HG03095 (cell line): ENCODE data around the gene ZFP92.

Source experiments
- ATAC-seq: cut with Tn5 transposase; IDR thresholded peaks from one replicate; pipeline ENCODE4 v1.9.1; 2021; ENCODE audit warnings: moderate library complexity; ENCODE audit not compliant: unreplicated experiment

ZFP92 gene, protein sequence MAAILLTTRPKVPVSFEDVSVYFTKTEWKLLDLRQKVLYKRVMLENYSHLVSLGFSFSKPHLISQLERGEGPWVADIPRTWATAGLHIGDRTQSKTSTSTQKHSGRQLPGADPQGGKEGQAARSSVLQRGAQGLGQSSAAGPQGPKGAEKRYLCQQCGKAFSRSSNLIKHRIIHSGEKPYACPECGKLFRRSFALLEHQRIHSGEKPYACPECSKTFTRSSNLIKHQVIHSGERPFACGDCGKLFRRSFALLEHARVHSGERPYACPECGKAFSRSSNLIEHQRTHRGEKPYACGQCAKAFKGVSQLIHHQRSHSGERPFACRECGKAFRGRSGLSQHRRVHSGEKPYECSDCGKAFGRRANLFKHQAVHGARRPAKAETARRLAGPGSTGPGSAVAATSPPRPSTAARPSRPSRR

DNA sequence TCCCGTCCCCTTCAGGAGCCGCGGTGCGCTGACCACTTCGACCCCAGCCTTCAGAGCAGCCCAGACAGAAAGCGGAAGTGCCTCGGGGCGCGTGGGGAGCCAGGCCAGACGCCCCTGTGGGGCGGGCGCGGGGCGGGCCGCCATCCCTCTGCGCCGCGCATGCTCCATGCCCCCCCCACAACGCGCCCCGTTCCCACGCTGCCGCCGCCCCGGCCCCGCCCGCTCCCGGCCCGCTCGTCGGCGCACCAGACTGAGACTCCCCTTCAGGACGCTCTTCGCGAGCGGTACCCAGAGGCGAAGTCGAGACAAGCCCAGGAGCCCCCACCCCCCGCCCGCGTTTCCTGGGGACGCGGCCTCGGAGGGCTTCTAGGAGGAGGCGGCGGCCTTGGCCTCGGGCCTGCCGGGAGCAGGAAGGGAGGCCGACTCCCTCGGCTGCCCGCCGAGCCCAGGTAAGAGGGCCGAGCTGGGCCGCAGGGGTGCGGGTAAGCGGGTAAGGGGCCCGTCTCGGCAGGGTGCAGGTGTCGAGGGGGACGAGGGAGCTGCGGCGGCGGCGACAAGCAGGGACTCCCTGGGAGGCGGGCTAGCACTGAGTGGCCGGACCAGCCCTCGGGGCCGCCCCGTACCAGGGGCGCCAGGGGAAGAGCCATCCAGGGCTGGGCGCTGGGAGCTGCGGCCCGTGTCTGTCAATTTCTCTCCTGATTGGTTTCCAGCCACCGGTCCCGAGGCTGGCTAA lies at the start of gene ZFP92:
TSS of gene ZFP92 (plus strand) at position 218 of the 733 bp plus-strand sequence. CDS start 6,851 bp downstream, outside the sequence.
- peak; percentile 72 for ATAC-seq

DNA sequence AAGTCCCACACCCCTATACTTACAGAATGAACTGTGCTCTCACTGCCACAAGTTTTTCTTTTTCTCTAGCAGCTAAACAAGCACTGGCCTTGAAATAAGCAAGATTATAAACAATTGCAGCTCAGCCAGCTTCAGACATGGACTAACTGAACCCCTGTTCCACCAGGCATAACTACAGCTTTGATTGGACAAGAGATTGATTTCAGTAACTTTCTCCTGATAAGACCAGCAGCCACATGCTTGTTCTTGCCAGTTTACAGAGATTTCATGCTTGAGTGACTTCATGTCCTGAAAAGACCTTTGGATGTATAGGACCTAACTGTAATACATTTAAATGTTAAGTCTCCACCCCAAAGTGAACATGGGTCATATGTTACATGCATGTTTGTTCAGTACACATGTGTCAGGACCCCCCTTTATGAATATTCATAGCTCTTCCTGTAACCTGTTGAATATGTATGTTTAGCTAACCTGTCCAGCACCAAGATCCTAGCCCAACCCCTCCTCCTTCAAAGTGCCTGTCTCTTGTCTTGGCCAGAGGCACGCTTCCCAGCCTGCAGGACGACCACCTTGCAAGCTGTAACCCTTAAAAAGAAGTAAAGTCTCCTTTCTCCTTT lies 49.4 kb upstream of the ZFP92 start:
- no peak for ATAC-seq

DNA sequence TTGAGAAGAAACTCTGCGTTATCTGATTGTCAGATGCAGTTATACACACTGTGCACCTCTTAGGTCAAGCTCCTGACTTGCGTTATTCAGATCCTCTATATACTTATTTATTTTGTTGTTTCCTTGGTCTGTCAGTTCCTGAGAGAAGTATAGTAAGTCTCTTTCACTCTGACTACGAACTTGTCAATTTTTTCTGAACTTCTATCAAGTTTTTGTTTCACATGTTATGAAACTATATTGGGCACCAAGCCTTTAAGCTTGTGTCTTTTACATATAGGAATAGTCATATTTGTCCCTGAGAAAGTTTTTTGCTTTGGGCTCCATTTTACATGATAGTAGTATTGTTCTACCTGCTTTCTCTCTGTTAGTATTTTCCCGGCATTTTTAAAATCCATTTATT lies 45.6 kb upstream of the ZFP92 start:
- ATAC-seq = no peak

DNA sequence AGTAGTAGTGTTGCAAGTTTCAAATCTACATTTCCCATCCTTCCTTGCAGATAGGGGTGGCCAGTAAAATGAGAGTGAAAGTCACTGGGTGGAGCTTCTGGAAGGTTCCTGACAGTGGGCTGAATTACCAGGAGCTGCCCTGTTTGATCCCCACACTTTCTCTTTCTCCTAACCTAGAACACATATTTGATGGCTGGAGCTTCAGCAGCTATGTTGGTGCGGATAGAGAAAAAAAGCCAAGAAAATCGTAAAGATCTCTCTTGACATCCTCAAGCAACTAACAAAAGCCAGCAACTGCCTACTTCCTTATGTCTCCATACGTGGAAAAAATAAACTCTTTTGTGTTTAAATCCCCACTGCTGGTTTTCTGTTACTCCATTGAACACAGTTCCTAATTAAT lies 45.2 kb upstream of the ZFP92 start:
- no peak for ATAC-seq

DNA sequence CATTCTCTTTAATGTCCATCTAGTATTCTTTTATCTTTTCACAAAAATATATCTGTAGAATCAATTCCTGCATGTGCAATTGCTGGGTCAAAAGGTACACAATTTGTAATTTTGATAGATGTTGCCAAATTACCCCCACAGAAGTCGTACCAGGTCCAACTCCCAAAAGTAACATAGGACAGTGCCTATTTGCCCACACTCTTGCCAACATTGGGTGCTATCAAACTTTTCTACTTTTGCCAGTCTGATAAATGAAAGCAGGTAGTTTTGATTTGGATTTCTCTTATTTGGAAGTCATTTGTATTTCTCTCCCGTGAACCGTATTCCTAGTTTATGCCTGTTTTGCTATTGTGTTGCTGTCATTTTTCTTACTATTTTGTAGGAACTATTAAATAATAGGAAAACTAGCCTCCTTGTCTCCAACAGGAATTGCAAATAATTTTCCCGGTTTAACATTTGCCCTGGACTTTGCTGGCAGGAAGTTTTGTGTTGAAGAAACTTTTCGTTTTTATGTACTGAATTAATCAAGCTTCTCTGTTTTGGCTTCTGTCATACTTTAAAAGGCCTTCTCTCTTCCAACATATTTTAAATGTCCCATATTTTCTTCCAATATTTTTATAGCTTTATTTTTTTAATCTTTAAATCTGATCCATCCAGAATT lies 44.3 kb upstream of the ZFP92 start:
- no peak for ATAC-seq

DNA sequence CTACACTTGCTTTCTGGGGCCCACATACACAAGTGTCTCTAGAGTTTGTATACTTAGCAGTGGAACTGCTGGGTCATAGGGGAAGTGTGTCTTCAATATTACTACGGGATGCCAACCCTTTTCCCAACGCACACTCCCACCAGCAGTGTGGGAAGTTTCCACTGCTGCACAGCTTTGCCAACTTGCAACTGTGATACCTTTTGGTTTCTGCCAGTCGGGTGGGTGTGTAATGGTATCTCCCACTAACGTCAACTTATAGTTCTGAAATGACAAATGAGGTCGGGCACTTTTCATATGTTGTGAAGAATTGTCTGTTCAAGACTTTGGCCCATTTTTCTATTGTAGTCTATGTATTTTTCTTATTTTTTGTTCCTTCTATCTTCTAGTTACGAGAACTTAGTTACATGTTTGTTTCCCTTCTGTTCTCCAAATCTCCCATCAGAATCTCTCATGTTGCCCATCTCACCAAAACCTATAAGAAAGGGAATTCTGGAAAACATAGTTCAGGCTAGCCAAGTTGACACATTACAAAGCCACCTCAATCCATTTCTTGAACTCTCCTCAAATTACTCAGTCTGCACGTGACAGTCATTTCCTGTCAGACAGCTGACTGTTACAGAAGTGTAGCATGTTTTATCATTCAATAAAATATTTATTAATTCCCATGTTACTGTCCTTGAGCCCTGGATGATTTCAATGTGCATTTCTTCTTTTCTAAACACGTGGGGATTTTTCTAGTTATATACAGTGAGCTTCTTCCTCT lies 40.8 kb upstream of the ZFP92 start:
- ATAC-seq = no peak

DNA sequence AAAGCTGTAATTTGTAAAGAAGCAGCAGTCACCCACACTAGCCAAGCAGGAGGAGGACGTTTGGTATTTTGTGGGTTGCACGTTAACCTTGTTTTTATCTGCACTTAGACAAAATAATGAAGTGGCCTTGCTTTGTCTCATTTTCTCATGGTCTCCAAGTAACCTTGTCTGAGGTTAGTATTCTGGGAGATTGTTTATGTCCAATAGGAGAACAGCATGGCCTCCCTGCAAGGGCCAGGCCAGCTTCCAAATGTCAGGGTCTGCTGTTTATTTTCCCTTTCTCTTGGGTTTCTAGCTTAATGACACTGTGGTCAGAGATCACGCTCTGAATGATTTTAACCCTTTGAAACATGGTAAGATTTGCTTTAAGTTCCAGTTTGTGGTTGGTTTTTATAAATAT lies 40.0 kb upstream of the ZFP92 start:
- ATAC-seq = no peak

DNA sequence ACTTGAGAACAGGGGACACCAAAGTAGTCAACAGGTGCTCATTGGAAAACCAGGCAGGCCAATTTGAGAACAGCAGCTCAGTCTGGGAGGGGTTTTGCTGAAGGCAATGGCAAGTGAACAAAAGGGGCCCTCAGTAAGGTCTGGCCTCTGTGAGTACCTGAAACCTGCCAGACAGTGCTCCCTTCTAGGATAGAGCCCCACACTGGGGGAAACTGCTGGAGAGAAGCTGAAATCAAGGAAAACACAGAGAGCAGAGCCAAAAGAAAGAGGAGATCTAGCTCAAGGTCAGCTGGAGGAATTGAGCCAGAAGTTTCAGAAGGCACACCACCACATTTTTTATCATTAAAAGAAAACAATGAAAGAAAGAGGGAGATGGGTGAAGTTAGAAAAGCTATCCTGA lies 38.3 kb upstream of the ZFP92 start:
- ATAC-seq = no peak

DNA sequence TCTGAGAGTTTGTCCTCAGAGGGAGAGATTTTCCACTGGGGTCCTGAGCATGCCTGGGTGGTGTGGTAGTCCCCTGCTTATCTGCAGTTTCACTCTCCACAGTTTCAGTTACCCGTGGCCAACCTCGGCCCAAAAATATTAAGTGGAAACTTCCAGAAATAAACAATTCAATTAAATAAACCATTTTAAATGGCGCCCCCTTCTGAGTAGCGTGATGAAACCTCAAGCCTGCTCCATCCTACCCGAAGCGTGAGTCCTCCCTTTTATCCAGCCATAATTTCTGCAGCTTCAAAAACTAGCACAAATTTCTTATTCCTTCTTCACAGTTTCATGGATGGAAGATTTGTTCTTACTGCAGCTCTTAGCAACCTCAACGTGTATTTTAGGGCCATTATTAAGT lies 36.8 kb upstream of the ZFP92 start:
- no peak for ATAC-seq

DNA sequence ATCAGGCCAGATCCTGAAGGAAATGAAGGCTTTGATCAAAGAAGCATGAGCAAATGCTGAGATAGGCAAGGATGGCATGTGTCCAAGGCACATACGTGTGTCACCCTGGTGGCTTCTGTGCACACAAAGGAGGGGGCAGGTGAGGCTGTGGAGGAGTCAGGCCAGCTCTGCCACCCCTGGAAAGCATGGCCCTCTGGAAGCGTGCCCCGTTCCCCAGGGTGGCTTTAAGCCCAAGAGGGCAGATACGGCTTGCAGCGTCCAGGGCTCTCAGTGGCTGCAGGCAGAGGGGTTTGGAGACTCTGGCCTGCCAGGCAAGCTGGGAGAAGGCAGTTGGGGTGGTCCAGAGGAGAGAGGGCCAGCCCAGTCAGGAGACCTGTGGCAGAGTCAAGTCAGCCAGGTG lies 35.7 kb upstream of the ZFP92 start:
- ATAC-seq = no peak

DNA sequence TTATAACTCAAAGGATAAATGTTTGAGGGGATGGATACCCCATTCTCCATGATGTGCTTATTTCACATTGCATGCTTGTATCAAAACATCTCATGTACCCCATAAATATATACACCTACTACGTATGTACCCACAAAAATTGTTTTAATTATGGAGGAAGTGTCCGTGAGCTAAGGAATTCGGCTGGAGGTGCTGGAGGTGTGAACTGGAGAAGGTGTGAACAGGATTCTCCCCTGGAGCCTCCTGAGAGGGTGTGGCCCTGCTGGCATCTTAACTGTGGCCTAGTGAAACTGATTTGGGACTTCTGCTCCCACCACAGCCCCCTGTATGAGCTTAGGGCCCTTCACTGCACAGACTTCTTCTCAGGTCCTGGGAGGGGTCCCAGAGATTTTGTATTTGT lies 33.5 kb upstream of the ZFP92 start:
- no peak for ATAC-seq

DNA sequence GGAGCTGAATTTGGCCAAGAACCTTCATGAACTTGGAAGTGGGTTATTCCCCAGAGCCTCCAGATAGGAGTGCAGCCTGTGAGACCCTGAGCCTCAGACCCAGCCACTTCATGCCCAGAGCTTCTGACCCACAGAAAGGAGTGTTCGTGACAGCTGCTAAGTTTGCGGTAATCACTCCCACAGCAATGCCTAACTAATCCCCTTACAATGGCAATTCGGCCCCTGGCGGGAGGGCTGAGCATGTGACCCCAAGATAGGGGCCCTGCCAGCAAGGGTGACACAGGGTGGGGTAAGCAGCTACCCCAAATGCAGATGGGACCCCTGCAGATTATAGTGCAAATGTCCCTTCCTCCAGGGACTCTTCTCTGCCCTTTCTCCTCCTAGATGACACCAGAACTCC lies 32.7 kb upstream of the ZFP92 start:
- ATAC-seq = no peak

DNA sequence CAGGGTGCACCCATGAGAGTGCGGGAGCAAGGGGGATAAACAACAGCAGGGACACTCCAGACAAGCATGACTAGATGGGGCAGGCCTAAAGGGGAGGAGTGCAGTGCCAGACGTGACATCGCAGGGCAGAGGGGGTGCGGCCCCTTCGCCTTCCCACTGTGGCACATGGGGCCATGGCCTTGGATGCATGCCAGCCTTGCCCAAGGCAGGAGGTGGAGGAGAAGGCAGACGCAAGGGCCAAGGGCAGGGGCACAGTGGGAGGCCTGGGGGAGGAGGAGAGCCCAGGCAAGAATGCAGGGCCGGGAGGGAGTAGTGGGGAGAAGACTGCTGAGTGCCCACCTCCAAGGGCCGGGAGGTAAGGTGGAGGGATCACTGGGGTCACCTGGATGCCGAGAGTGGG lies 31.8 kb upstream of the ZFP92 start:
- ATAC-seq = no peak

DNA sequence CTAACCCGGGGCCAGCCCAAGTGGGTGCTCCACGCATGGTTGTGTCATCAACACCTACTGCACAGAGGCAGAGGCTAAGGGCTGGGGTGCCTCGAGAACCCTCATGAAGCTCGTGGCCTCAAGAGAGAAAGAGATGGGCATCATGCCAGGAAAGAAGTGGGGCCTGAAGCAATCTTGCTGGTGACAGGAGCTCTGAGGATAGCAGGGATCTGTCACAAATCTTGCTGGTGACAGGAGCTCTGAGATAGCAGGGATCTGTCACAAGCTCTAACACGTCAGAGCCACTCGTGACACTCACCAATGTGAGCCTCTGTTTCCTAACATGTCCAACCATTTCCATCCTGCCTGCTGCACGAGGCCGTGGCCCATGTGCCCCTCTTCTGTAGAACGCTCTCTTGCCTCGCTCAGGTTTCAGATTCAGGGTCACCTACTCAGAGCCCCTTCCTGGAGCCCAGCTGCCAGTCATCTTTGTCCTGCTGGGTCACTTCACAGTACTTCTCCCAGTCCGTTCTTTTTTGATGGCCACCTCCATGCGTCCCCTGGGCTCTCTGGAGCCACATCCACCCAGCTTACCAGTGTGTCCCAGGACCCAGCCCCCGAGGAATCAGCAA lies 31.2 kb upstream of the ZFP92 start:
- no peak for ATAC-seq

DNA sequence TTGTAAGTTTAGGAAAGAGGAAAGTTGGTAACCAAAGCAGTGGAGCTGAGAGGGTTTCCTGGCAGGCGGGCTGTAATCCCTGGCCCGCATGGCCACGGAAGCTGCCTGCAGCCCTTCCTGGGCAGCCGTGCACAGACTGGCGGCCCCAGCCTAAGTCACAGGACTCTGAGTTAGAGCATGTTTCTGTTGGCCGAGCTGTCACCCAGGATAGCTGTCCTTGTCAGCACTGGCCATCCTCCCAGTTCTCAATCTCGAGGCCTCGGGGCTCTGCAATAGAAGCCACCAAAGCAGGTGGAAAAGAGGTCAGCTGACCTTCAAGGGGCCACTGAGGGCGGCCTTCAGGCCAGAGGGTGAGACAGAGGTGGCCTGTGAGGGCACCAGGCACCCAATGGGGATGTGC lies 30.6 kb upstream of the ZFP92 start:
- ATAC-seq = no peak

DNA sequence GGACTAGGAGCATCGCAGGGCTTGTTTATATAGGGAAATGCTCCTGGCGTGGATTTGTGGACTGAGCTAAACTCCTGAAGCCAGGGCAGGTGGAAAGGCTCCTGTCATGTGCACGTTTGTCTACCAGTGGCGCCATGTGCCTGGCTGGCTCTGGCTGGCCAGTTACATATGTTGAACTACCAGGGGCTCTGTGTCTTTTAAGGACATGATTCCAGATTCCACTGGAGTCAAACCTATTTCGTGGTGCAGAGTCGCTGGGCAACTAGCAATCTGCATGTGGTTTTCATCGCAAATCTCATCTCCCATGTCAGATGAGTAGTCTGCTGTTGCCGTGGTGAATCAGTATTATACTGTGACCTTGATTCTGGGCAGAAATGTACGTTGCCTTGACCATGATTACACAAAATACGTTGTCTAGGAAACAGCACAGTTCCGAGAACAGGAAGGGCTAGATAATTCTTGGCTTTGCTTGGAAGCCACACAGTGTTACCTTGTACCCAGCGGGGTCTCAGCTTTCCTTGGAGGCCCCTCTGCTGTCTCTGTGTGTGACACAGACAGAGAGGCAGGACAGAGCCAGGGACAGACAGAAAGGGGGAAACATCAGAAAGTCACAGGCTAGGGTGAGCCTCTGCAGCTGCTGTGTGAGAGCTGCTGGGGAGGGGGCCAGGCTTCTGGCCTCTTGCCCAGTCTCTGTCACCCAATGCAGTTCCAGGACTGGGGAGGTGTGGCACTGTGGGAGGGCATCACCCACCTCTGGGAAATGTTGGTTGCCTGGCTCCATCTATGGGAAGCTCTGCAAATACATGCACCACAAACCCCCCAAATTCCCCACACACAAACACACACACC lies 29.4 kb upstream of the ZFP92 start:
- ATAC-seq = no peak

DNA sequence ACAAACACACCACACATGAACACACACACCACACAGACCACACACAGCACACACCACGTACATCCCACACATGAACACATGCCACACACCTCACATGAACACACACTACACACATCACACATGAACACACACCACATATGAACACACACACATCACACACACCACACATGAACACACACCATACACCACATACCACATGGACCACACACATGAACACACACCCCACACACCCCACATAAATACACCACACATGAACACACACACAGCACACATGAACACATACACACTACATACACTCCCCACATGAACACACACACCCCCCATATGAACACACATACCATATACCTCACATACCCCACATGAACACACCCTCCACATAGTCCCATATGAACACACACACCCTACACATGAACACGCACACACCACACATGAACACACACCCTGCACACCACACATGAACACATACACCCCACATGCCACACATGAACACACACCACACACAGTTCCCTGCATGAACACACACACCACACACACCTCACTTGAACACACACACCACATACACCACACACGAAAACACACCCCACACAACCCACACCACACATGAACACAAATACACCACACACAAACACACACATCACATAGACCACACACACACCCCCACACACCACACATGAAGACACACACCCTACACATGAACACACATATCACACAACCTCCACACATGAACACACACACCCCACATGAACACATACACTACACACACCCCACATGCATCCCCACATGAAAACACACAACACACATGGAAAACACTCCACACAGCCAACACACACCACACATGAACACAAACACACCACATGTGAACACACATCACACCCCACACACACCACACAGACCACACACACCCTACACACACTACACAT lies 28.4 kb upstream of the ZFP92 start:
- no peak for ATAC-seq

DNA sequence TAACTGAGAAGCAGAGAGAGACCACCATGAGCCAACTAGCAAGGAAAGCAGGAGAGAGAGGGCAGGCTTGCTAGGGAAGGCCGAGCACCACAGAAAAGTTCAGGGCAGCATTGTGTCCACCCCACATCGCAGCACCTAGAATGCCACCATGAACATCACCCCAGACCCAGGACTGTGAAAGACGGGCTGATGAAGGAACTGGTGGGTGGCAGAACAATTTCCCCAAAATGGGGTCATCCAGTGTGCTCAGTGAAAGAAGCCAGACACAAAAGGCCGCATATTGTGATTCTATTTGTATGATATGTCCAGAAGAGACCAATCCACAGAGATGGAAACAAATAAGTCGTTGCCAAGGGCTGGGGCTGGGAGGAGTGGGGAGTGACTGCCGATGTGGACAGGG lies 26.9 kb upstream of the ZFP92 start:
- no peak for ATAC-seq
